IPS-15b (cell line): ENCODE measurements around the gene TCF15.
"Not testable (repeated sequence)": the region's sequence is repeated elsewhere in the genome, so short reads cannot be mapped to it uniquely, and the experiment has no call there.

Experiments used
- H3K27me3 ChIP-seq: one replicate; pipeline ENCODE4 v1.6.1; 2013; ENCODE audit warnings: low read length; ENCODE audit not compliant: control insufficient read depth, insufficient read depth
- H3K36me3 ChIP-seq: one replicate; pipeline ENCODE4 v1.6.1; 2013; ENCODE audit warnings: low read length; ENCODE audit not compliant: control insufficient read depth, insufficient read depth
- H3K4me1 ChIP-seq: one replicate; pipeline ENCODE4 v1.6.1; 2013; ENCODE audit warnings: mild to moderate bottlenecking, low read length; ENCODE audit not compliant: control insufficient read depth, insufficient read depth
- H3K4me3 ChIP-seq: one replicate; pipeline ENCODE4 v1.5.1; 2013; ENCODE audit warnings: low read depth, low read length
- H3K9ac ChIP-seq: one replicate; pipeline ENCODE4 v1.6.1; 2013; ENCODE audit warnings: low read depth, mild to moderate bottlenecking, low read length
- H3K9me3 ChIP-seq: one replicate; pipeline ENCODE4 v1.6.1; 2013; ENCODE audit warnings: mild to moderate bottlenecking, low read length; ENCODE audit not compliant: control insufficient read depth, insufficient read depth

TCF15 gene

DNA sequence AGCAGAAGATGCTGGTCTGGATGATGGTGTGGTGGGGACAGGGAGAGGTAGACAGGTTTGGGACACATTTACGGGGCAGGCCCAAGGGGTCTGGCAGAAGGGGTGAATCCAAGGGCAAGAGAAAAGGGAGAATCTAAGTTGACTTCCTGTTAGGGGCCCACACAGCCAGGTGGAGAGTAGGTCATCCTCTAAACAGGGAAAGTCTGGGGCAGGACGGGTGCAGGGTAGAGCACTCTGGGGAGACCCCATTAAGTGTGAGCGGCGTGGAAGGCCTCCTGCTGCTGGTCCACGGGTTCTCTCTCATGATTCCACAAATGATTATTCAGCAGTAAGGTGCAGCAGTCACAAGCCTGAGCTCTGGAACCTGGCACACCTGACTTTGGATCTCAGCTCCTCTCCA is 40.2 kb upstream of the TCF15 start:
- Histone ChIP-seq H3K27me3 (peaks cover 10% of the 10 kb centered on the region), H3K4me1 (peaks cover 8% of the 10 kb centered on the region), H3K9ac (no peak overlapping the region), H3K4me3 (no peak overlapping the region), H3K36me3 (peaks cover 21% of the 10 kb centered on the region), H3K9me3 (no peaks in the 10 kb centered on the region)

DNA sequence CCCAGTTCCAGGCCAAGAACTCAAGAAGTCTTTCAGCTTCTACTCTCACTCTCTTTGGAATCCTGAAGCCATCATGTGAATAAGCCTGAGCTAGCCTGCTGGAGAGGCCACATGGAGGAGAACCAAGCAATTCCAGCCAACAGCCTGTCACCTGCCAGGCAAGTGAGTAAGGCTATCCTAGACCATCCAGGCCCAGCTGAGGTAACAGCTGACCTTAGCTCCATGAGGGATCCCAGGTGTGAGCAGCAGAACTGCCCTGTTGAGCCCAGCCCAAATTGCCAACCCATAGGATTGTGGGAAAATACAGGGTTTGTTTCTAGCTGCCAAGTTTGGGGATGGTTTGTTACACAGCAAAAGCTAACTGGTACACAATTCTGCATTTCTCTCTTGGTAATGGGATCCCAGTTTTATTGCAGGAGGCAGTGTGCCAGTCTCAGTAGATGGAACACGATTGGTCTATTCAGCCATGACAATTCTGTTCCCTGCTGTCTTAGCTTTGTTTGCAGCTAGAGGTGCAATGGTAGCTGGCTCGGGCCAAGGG is 37.4 kb upstream of the TCF15 start:
- peaks cover 10% of the 10 kb centered on the region for H3K4me1 ChIP-seq
- peaks cover 21% of the 10 kb centered on the region for H3K36me3 ChIP-seq
- H3K4me3 ChIP-seq: no peak overlapping the region
- no peak overlapping the region for H3K9ac ChIP-seq
- H3K9me3 ChIP-seq: no peaks in the 10 kb centered on the region
- no peaks in the 10 kb centered on the region for H3K27me3 ChIP-seq

DNA sequence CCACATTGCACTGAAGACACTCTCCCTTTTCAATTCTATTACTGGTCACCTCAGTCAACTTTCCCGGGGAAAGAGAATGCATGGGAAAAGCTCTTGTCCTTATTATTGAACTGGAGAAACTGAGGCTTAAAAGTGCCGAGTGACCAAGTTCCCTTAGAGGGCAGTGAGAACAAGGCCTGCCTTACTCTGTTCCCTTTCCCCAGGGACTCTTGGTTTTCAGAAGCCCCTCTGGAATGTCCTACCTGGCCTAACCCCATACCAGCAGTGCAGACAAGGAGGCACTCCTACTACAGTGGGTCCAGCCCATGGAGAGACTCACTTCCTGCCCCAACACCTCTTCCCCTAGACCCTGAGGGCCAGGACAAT is 36.7 kb upstream of the TCF15 start:
- Histone ChIP-seq H3K36me3 (peaks cover 21% of the 10 kb centered on the region), H3K9ac (no peak overlapping the region), H3K4me1 (peaks cover 6% of the 10 kb centered on the region), H3K9me3 (no peaks in the 10 kb centered on the region), H3K4me3 (no peak overlapping the region), H3K27me3 (no peaks in the 10 kb centered on the region)

DNA sequence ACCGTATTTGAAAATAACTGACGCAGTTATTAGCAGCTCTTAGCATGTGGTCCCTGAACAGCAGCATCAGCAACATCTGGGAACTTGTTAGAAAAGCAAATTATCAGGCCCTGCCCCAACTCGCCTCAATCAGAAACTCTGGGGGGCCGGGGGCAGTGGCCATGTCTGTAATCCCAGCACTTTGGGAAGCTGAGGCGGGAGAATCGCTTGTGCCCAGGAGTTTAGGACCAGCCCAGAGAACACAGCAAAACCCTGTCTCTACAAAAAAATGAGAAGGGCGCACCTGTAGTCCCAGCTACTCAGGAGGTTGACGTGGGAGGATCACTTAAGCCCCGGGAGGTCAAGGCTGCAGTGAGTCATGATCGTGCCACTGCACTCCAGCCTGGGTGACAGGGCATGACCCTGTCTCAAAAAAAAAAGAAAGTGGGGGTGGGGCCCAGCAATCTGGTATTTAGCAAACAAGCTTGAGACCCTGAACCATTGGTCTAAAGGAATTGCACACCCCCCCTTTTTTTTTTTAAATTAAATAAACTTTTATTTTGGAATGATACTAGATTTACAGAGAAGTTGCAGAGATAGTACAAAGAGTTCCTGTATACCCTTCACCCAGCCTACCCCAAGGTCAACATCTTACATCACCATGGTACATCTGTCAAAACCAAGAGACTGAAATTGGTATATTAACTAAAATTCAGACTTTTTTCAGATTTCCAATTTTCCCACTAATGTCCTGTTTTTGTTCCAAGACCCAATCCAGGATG is 36.2 kb upstream of the TCF15 start:
- peaks cover 6% of the 10 kb centered on the region for H3K4me1 ChIP-seq
- peaks cover 21% of the 10 kb centered on the region for H3K36me3 ChIP-seq
- no peak overlapping the region for H3K4me3 ChIP-seq
- H3K9me3 ChIP-seq: no peaks in the 10 kb centered on the region
- H3K9ac ChIP-seq: no peak overlapping the region
- H3K27me3 ChIP-seq: no peaks in the 10 kb centered on the region

DNA sequence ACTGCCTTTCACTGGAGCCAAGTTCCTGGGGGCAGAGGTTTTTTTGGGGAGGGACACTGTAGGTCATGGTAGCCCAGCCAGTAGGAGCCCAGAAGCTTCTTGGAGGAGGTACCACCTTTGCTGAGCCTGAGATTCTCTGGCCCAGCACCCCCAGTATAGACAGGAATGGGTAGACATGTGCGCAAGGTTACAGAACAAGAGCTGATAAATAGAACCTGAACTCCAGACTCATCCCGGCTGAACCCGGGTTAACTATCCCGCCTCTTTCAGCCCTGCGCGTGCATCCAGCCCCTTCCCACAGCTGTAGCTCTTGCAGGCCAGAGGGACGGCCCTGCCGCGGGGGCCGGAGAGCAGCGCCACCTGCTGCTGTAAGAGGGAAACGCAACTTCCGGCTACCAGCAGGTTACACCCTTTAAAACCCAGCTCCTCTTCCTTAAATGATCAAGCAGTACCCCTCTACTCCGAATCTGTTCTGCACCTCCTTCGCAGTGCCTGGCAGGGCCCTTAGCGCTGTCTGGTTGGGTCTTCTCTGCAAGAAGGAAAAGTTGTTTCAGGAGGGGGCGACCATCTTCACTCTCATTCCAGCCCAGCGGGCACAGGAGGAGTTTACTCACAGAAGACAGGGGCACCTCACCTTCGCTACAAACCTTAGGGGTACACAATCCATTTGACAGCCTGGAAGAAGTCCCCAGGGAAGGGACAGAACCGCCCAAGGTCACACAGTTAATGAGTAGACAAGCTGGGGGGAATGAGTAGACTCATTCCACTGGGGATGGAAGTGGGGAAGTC is 35.4 kb upstream of the TCF15 start:
- Histone ChIP-seq H3K9ac (no peak overlapping the region), H3K27me3 (no peaks in the 10 kb centered on the region), H3K9me3 (no peaks in the 10 kb centered on the region), H3K4me1 (peaks cover 6% of the 10 kb centered on the region), H3K36me3 (peaks cover 19% of the 10 kb centered on the region), H3K4me3 (no peak overlapping the region)

DNA sequence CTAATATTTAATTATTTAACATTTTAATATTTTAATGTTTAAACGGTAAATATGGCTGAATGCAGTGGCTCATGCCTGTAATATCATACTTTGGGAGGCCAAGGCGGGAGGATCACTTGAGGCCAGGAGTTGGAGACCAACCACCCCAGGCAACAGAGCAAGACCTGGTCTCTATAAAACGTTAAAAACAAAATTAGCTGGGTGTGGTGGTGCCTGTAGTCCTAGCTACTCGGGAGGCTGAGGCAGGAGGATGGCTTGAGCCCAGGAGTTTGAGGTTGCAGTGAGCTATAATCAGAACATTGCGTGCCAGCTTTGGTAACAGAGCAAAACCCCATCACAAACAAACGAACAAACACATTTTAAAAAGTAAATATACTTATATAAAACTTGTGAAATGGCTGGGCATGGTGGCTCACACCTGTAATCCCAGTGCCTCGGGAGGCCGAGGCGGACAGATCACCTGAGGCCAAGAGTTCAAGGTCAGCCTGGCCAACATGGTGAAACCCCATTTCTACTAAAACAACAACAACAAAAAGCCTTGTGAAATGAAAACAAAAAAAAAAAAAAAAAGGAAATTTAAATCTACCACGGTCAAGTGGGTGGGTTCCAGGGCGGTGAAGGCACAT is 34.7 kb upstream of the TCF15 start:
- H3K9ac ChIP-seq: no peak overlapping the region
- H3K4me1 ChIP-seq: peaks cover 6% of the 10 kb centered on the region
- no peaks in the 10 kb centered on the region for H3K27me3 ChIP-seq
- H3K9me3 ChIP-seq: no peaks in the 10 kb centered on the region
- H3K4me3 ChIP-seq: no peak overlapping the region
- peaks cover 13% of the 10 kb centered on the region for H3K36me3 ChIP-seq

DNA sequence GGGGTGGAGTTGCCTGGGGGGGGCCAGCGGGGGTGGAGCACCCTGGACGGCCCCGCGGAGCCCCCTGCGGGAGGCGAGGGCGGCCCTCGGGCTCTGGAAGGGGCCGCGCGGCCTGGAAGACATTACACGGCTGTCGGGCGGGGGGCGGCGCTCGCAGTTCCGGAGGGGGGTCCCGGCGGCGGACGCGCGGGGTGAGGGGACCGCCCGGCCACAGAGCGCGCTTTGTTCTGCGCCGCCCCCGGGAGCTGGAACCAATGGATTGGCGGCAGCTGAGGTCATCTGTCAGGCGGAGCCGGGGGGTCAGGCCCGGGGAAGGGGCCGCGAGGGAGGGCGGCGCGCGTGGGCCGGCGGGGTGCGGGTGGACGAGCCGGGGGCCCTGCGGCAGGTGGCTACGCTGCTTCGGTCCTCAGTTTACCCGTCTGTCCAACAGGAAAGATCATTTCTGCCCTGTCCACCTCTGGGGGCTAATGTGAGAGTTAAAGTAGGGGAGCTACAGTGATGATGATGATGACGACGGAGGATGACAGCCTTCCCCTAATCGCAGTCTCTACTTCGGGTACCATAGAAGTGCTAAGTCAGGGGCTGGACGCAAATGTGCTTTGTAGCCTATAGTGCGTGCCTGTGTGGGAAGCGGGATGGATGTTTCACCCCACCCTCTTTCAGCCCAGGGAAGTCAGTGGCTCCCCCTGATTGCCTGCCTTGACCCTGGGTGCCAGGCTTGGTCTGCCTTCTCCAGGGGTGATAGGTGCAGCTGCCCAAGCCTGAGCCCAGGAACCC is 32.5 kb upstream of the TCF15 start:
- Histone ChIP-seq H3K9ac (no peak overlapping the region), H3K4me3 (peak overlapping the region; percentile 22), H3K27me3 (no peaks in the 10 kb centered on the region), H3K9me3 (no peaks in the 10 kb centered on the region), H3K36me3 (peaks cover 3% of the 10 kb centered on the region), H3K4me1 (peaks cover 6% of the 10 kb centered on the region)

DNA sequence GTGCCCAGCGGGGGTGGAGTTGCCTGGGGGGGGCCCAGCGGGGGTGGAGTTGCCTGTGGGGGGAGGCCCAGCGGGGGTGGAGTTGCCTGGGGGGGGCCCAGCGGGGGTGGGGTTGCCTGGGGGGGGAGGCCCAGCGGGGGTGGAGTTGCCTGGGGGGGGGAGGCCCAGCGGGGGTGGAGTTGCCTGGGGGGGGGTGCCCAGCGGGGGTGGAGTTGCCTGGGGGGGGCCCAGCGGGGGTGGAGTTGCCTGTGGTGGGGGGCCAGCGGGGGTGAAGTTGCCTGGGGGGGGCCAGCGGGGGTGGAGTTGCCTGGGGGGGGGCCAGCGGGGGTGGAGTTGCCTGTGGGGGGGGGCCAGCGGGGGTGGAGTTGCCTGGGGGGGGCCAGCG is 31.9 kb upstream of the TCF15 start:
- H3K4me3 ChIP-seq, H3K27me3 ChIP-seq, H3K9me3 ChIP-seq, H3K4me1 ChIP-seq, H3K36me3 ChIP-seq, H3K9ac ChIP-seq: not testable (repeated sequence)

DNA sequence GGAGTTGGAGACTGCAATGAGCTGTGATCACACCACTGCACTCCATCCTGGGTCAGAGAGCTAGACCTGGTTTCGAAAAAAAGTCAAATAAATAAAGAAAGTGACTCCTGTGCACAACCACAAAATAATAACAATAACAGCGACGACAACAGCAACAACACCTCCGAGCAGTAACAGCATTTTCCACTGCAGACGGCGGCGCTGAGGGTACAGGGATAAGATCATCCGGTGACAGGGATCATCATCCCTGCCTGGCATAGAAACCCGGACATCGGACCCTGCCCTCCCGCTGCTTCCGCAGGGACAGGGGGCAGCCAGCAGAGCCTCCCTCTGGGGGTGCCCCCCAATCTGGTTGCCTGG is 31.4 kb upstream of the TCF15 start:
- Histone ChIP-seq H3K27me3 (no peaks in the 10 kb centered on the region), H3K36me3 (no peaks in the 10 kb centered on the region), H3K4me1 (peaks cover 6% of the 10 kb centered on the region), H3K9ac (no peak overlapping the region), H3K9me3 (no peaks in the 10 kb centered on the region), H3K4me3 (no peak overlapping the region)

DNA sequence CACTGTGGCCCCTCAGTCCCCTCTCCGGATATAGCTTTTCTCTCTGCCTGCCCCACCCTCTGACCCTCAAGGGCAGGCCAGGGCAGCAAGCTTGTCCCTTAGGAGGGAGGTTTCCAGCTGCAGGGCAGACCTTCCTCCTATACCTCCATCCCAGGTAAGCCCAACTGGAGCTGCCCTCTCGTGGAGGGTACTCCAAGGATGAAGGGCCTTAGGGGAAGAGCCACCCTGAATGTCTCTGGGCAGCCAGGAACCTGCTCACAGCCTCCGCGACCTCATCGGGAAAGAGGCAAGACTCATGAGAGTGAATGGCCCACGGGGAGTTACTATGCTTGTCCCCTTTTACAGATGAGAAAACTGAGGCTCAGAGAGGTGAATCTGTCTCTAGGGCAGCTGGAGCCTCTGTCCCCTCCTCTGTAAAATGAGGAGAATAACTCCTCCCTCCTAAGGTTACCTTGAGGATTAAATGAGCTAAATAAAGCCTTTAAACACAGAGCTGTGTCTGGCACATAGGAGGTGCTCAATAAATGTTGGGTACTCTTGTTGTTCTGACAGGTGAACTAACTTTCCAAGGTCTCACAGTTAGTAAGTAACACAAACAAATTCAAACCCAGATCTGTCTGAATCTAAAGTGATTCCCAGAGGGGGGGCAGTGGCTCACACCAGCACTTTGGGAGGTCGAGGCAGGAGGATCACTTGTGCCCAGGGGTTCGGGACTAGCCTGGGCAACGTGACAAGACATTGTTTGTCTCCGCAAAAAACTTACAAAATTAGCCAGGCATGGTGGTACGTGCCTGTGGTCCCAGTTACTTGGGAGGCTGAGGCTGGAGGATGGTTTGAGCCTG is 30.8 kb upstream of the TCF15 start:
- no peaks in the 10 kb centered on the region for H3K36me3 ChIP-seq
- no peak overlapping the region for H3K9ac ChIP-seq
- peaks cover 5% of the 10 kb centered on the region for H3K4me1 ChIP-seq
- no peaks in the 10 kb centered on the region for H3K27me3 ChIP-seq
- H3K9me3 ChIP-seq: no peaks in the 10 kb centered on the region
- no peak overlapping the region for H3K4me3 ChIP-seq

DNA sequence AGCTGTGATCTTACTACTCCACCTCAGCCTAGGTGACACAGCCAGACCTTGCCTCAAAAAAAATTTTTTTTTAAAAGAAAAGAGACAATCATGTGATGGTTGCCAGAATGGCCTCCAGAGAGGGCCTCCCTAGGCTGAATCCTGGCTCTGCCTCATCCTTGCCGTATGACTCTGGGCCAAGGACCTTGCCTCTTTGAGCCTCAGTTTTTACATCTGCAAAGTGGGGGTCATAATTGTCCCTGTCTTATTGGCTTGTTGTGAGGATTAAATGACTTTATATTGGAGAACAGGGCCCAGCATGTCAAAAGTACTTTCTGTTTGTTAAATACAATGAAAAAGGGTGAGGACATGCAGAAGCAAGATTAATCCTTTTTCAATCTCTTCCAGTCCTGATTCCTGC is 28.5 kb upstream of the TCF15 start:
- no peaks in the 10 kb centered on the region for H3K27me3 ChIP-seq

More for the DNA sequence above, 28.5 kb upstream of the TCF15 start:
- no peaks in the 10 kb centered on the region for H3K9me3 ChIP-seq
- no peak overlapping the region for H3K9ac ChIP-seq
- H3K36me3 ChIP-seq: no peaks in the 10 kb centered on the region
- peaks cover 2% of the 10 kb centered on the region for H3K4me1 ChIP-seq
- no peak overlapping the region for H3K4me3 ChIP-seq
